GM19397 (cell line): ENCODE results near the gene TERT.
"Not testable (repeated sequence)": the region's sequence is repeated elsewhere in the genome, so short reads cannot be mapped to it uniquely, and the experiment has no call there.

ENCODE experiments used
- ATAC-seq: cut with Tn5 transposase; IDR thresholded peaks from one replicate; pipeline ENCODE4 v1.9.1; 2021; ENCODE audit warnings: mild to moderate bottlenecking, moderate library complexity; ENCODE audit not compliant: unreplicated experiment

TERT gene

GRCh38 chr5:1294835-1295649 lies at the start of gene TERT:
Gene TERT (minus strand): TSS chr5:1295068. CDS start chr5:1294989, 79 bp downstream.
- ATAC-seq: no peak

GRCh38 chr5:1343931-1344901 lies 49.3 kb upstream of the TERT start:
- ATAC-seq: peak; percentile 32

- no peak for ATAC-seq
These were observed 48.5 kb upstream of the TERT start for GRCh38 chr5:1343315-1343751.

GRCh38 chr5:1342711-1343110 lies 47.8 kb upstream of the TERT start:
- not testable (repeated sequence) for ATAC-seq

- ATAC-seq: no peak
These were observed 47.4 kb upstream of the TERT start for GRCh38 chr5:1342268-1342667.

GRCh38 chr5:1341863-1342262 lies 47.0 kb upstream of the TERT start:
- ATAC-seq: no peak

- not testable (repeated sequence) for ATAC-seq
These were observed 44.9 kb upstream of the TERT start for GRCh38 chr5:1339818-1340210.

GRCh38 chr5:1339139-1339817 lies 44.4 kb upstream of the TERT start:
- ATAC-seq: not testable (repeated sequence)

GRCh38 chr5:1338506-1339070 lies 43.7 kb upstream of the TERT start:
- ATAC-seq: no peak

- ATAC-seq: no peak
These were observed 43.3 kb upstream of the TERT start for GRCh38 chr5:1338196-1338490.

GRCh38 chr5:1337489-1338195 lies 42.8 kb upstream of the TERT start:
- ATAC-seq: no peak

GRCh38 chr5:1336749-1337488 lies 42.1 kb upstream of the TERT start:
- ATAC-seq: no peak

- ATAC-seq: no peak
These were observed 41.3 kb upstream of the TERT start for GRCh38 chr5:1336106-1336561.

- ATAC-seq: no peak
These were observed 40.8 kb upstream of the TERT start for GRCh38 chr5:1335540-1336095.

- ATAC-seq: no peak
These were observed 40.1 kb upstream of the TERT start for GRCh38 chr5:1334831-1335539.

- ATAC-seq: no peak
These were observed 39.1 kb upstream of the TERT start for GRCh38 chr5:1333986-1334385.

- not testable (repeated sequence) for ATAC-seq
These were observed 38.4 kb upstream of the TERT start for GRCh38 chr5:1333286-1333685.

GRCh38 chr5:1332461-1333001 lies 37.7 kb upstream of the TERT start:
- ATAC-seq: no peak
